HCT116 (cell line): ENCODE data around the gene DOCK2. TPM values are rescaled to one million over a fixed set of nuclear protein-coding genes. Genes with fewer than 3 reads are reported as not detected.

Experiments used
- ATAC-seq: fragments of 200-7000 bp; cut with Tn5 transposase; 2 replicates; pipeline ENCODE4 v1.9.1; 2020; ENCODE audit warnings: mild to moderate bottlenecking, moderate library complexity
- BruUV-seq: library from RNA; stranded (reverse); fragments of 400-500 nt; replicated peaks from 2 replicates; lab custom pipeline; 2021; lab: Mats Ljungman, UMichigan
- CTCF ChIA-PET: fragments of 300-600 bp; sonication (Branson Sonifier 250); formaldehyde crosslinking; loops from one replicate; lab custom pipeline; 2021; ENCODE audit warnings: antibody characterized with exemption; lab: Charles Lee
- POLR2A ChIA-PET: fragments of 300-600, 350-600 bp; sonication (Branson Sonifier 250); formaldehyde crosslinking; loops from one replicate; lab custom pipeline; 2021; ENCODE audit warnings: antibody characterized with exemption; lab: Charles Lee
- RAD21 ChIA-PET, 2 experiments: fragments of 300-600 bp; sonication (Branson Sonifier 250); formaldehyde crosslinking; loops; one replicate each; lab custom pipeline; 2023; ENCODE audit warnings: low total read pairs in 2 of 2; ENCODE audit not compliant: uncharacterized antibody in 2 of 2, unreplicated experiment in 2 of 2, low non-redundant PET in 1 of 2; lab: Charles Lee
- DNase-seq: peaks from one replicate; pipeline ENCODE4 v3.0.0-alpha.2; 2010; ENCODE audit warnings: low read depth, low spot score
- H2AFZ ChIP-seq: fragments of 200-600 bp; shearing (Covaris generic), sonication (generic); 2 replicates; pipeline ENCODE4 v1.6.1; 2017; ENCODE audit warnings: low read depth, mixed run types, mixed read lengths, antibody characterized with exemption, low read length; ENCODE audit not compliant: poor library complexity, severe bottlenecking
- H3K27ac ChIP-seq: 2 replicates; pipeline ENCODE4 v1.5.1; 2012; ENCODE audit warnings: low read depth, low read length
- H3K27me3 ChIP-seq: fragments of 200-600 bp; sonication (generic); 2 replicates; pipeline ENCODE4 v1.6.1; 2016; ENCODE audit warnings: mixed run types, low read length, mixed read lengths; ENCODE audit not compliant: insufficient read depth
- H3K36me3 ChIP-seq, 2 experiments: fragments of 200-500 bp in 1 of 2; fragments of 200-600 bp in 1 of 2; sonication (Bioruptor generic) in 1 of 2; sonication (generic) in 1 of 2; 2 replicates each; pipeline versions ENCODE4 v1.5.1 to v1.6.1; 2014 to 2016; ENCODE audit warnings: low read length in 2 of 2, inconsistent platforms in 1 of 2, mixed read lengths in 1 of 2, mixed run types in 1 of 2; ENCODE audit not compliant: insufficient read depth in 2 of 2, control insufficient read depth in 1 of 2
- H3K4me1 ChIP-seq, 2 experiments: fragments of 200-600 bp in 1 of 2; sonication (generic) in 1 of 2; 2 replicates each; pipeline versions ENCODE4 v1.5.1 to v1.6.1; 2012 to 2017; ENCODE audit warnings: low read length in 2 of 2, inconsistent platforms in 1 of 2, mild to moderate bottlenecking in 1 of 2, mixed read lengths in 1 of 2, mixed run types in 1 of 2, moderate library complexity in 1 of 2; ENCODE audit not compliant: insufficient read depth in 2 of 2, control insufficient read depth in 1 of 2
- H3K4me2 ChIP-seq: fragments of 200-600 bp; sonication (generic); 2 replicates; pipeline ENCODE4 v1.6.1; 2017; ENCODE audit warnings: mixed run types, low read length, mixed read lengths
- H3K4me3 ChIP-seq, 2 experiments: fragments of 200-600 bp in 1 of 2; sonication (generic) in 1 of 2; replicated peaks in 1 of 2; 2 replicates each; pipeline ENCODE4 v1.5.1; 2011 to 2016; ENCODE audit warnings: low read length in 2 of 2, control low read depth in 1 of 2, low read depth in 1 of 2, mild to moderate bottlenecking in 1 of 2, mixed read lengths in 1 of 2, mixed run types in 1 of 2
- H3K79me2 ChIP-seq: fragments of 200-600 bp; sonication (generic); 2 replicates; pipeline ENCODE4 v1.6.1; 2017; ENCODE audit warnings: mild to moderate bottlenecking, mixed run types, low read length, moderate library complexity, mixed read lengths; ENCODE audit not compliant: insufficient read depth
- H3K9ac ChIP-seq: fragments of 200-600 bp; sonication (generic); 2 replicates; pipeline ENCODE4 v1.6.1; 2016; ENCODE audit warnings: low read length, mixed read lengths
- H3K9me2 ChIP-seq: fragments of 200-600 bp; sonication (generic), shearing (Covaris generic); 2 replicates; pipeline ENCODE4 v1.6.1; 2017; ENCODE audit warnings: mixed run types, mild to moderate bottlenecking, moderate library complexity; ENCODE audit not compliant: insufficient read depth
- H3K9me3 ChIP-seq, 2 experiments: fragments of 200-500 bp in 1 of 2; fragments of 200-600 bp in 1 of 2; sonication (Bioruptor generic) in 1 of 2; sonication (generic) in 1 of 2; 2 replicates each; pipeline ENCODE4 v1.6.1; 2014 to 2017; ENCODE audit warnings: low read length in 2 of 2, mixed read lengths in 2 of 2, inconsistent platforms in 1 of 2, low read depth in 1 of 2, mild to moderate bottlenecking in 1 of 2, mixed run types in 1 of 2, moderate library complexity in 1 of 2; ENCODE audit not compliant: control insufficient read depth in 1 of 2, insufficient read depth in 1 of 2
- H4K20me1 ChIP-seq: fragments of 200-600 bp; sonication (generic), shearing (Covaris generic); 2 replicates; pipeline ENCODE4 v1.6.1; 2017; ENCODE audit warnings: mixed run types, mild to moderate bottlenecking, moderate library complexity; ENCODE audit not compliant: insufficient read depth
- EZH2 ChIP-seq: fragments of 200-600 bp; sonication (generic); IDR thresholded peaks from 2 replicates; pipeline ENCODE4 v1.6.1; 2017; ENCODE audit warnings: antibody characterized with exemption, mixed run types
- FOSL1 ChIP-seq: IDR thresholded peaks from 2 replicates; pipeline ENCODE4 v1.6.1; 2012; ENCODE audit warnings: low read depth
- JUND ChIP-seq: IDR thresholded peaks from 2 replicates; pipeline ENCODE4 v1.6.1; 2012
- POLR2A ChIP-seq: IDR thresholded peaks from 2 replicates; pipeline ENCODE4 v1.7.0; 2011; ENCODE audit warnings: borderline replicate concordance; ENCODE audit not compliant: insufficient read depth, insufficient read length; ENCODE audit errors: extremely low read depth
- SIN3A ChIP-seq: IDR thresholded peaks from 2 replicates; pipeline ENCODE4 v1.6.1; 2012; ENCODE audit warnings: low read depth
- SP1 ChIP-seq: IDR thresholded peaks from 2 replicates; pipeline ENCODE4 v1.6.1; 2012; ENCODE audit warnings: low read depth
- SRF ChIP-seq: IDR thresholded peaks from 2 replicates; pipeline ENCODE4 v1.6.1; 2012; ENCODE audit warnings: low read depth
- ZBTB33 ChIP-seq: IDR thresholded peaks from 2 replicates; pipeline ENCODE4 v1.6.1; 2011; ENCODE audit warnings: mild to moderate bottlenecking, low read length, moderate library complexity; ENCODE audit not compliant: insufficient replicate concordance; ENCODE audit errors: extremely low read depth
- intact Hi-C: fragments of 100-400 bp; cut with micrococcal nuclease; formaldehyde crosslinking; loops from 2 replicates; pipeline ENCODE4 v1.10.0; 2022
- total RNA-seq: library from RNA; stranded (reverse); gene quantifications from one replicate; pipeline ENCODE4 v1.2.1, GENCODE V29; 2021; ENCODE audit not compliant: unreplicated experiment
- TF ChIP-seq, protein P1 (sequence below): IDR thresholded peaks from 2 replicates; pipeline ENCODE4 v1.6.1; 2012
- TF ChIP-seq, protein P2 (sequence below): IDR thresholded peaks from 2 replicates; pipeline ENCODE4 v1.6.1; 2012; ENCODE audit warnings: low read depth
- TF ChIP-seq, protein P3 (sequence below): IDR thresholded peaks from 2 replicates; pipeline ENCODE4 v1.6.1; 2012

Gene DOCK2
- total RNA-seq, 1 experiment from 2014 or later = 0.89 TPM

GRCh38 chr5:170057311-170057710 is 420.2 kb downstream of the DOCK2 start:
- peaks cover 71% of the 10 kb centered on the region for H3K27me3 ChIP-seq
- no peak overlapping the region for H3K9ac ChIP-seq
- H3K27ac ChIP-seq = no peak overlapping the region
- no peak overlapping the region for H3K4me2 ChIP-seq
- no peaks in the 10 kb centered on the region for H3K79me2 ChIP-seq
- ChIA-PET RAD21 (no interaction called here), CTCF (no interaction called here), POLR2A (no interaction called here)
- no peak for DNase-seq
- H3K9me2 ChIP-seq = no peaks in the 10 kb centered on the region
- H3K9me3 ChIP-seq = no peaks in the 10 kb centered on the region
- H3K36me3 ChIP-seq = no peaks in the 10 kb centered on the region
- intact Hi-C loops = no loop called here
- TF ChIP-seq EZH2 (no peak), ZBTB33 (no peak), POLR2A (no peak), FOSL1 (no peak), JUND (no peak), SRF (no peak), SP1 (no peak), SIN3A (no peak)
- TF ChIP-seq, protein P1, sequence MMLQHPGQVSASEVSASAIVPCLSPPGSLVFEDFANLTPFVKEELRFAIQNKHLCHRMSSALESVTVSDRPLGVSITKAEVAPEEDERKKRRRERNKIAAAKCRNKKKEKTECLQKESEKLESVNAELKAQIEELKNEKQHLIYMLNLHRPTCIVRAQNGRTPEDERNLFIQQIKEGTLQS = no peak
- TF ChIP-seq, protein P2, sequence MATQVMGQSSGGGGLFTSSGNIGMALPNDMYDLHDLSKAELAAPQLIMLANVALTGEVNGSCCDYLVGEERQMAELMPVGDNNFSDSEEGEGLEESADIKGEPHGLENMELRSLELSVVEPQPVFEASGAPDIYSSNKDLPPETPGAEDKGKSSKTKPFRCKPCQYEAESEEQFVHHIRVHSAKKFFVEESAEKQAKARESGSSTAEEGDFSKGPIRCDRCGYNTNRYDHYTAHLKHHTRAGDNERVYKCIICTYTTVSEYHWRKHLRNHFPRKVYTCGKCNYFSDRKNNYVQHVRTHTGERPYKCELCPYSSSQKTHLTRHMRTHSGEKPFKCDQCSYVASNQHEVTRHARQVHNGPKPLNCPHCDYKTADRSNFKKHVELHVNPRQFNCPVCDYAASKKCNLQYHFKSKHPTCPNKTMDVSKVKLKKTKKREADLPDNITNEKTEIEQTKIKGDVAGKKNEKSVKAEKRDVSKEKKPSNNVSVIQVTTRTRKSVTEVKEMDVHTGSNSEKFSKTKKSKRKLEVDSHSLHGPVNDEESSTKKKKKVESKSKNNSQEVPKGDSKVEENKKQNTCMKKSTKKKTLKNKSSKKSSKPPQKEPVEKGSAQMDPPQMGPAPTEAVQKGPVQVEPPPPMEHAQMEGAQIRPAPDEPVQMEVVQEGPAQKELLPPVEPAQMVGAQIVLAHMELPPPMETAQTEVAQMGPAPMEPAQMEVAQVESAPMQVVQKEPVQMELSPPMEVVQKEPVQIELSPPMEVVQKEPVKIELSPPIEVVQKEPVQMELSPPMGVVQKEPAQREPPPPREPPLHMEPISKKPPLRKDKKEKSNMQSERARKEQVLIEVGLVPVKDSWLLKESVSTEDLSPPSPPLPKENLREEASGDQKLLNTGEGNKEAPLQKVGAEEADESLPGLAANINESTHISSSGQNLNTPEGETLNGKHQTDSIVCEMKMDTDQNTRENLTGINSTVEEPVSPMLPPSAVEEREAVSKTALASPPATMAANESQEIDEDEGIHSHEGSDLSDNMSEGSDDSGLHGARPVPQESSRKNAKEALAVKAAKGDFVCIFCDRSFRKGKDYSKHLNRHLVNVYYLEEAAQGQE = no peak
- TF ChIP-seq, protein P3, sequence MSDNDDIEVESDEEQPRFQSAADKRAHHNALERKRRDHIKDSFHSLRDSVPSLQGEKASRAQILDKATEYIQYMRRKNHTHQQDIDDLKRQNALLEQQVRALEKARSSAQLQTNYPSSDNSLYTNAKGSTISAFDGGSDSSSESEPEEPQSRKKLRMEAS = no peak
- no peak overlapping the region for H2AFZ ChIP-seq
- no peaks in the 10 kb centered on the region for H4K20me1 ChIP-seq
- ATAC-seq = no peak
- no peaks in the 10 kb centered on the region for H3K4me1 ChIP-seq
- H3K4me3 ChIP-seq = no peak overlapping the region
- BruUV-seq = no TSS peak
